Measurements from ENCODE around the gene CPB1.

DNA sequence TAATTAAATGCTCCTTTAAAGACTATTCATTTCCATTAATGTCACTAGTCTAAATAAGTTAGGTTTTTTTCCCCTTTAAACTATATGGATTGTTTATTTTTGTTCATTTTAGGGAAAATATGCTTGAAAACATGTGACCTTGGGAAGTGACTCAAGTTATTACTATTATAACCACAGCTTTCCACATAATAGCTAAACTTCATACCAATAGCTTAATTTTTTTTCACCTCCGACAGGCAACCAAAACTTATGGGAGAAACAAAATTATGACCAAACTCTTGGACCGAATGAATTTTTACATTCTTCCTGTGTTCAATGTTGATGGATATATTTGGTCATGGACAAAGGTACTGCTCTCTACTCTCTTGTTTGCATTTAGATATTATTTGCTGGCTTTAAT lies 53.7 kb downstream of the CPB1 start:
- TF ChIP-seq CTCF (conservative IDR thresholded peaks at IDR 0.05; ENCODE audit: low read depth, low read length) (no peak), EZH2phosphoT487 (IDR thresholded peaks at IDR 0.05; ENCODE audit: borderline replicate concordance, low read length) (no peak)

All from PC-3 (cell line).